Muscle of leg (tissue), 11 donors: ENCODE measurements around the gene LIMCH1. TPM values are rescaled to one million over a fixed set of nuclear protein-coding genes. Genes with fewer than 3 reads are reported as not detected.
A peak's percentile ranks its signal among the peaks of the same experiment; 100 is the strongest.

ENCODE experiments used
- DNase-seq: peaks from one replicate; pipeline ENCODE4 v3.0.0; 2013
- H3K27ac ChIP-seq: one replicate; pipeline ENCODE4 v1.5.1; 2013; ENCODE audit warnings: mild to moderate bottlenecking, low read length, control low read depth
- H3K27me3 ChIP-seq: one replicate; pipeline ENCODE4 v1.6.1; 2013; ENCODE audit warnings: low read length; ENCODE audit not compliant: control insufficient read depth, insufficient read depth
- H3K36me3 ChIP-seq: one replicate; pipeline ENCODE4 v1.6.1; 2013; ENCODE audit warnings: low read length; ENCODE audit not compliant: control insufficient read depth, insufficient read depth
- H3K4me1 ChIP-seq: one replicate; pipeline ENCODE4 v1.6.1; 2013; ENCODE audit warnings: low read length; ENCODE audit not compliant: control insufficient read depth, insufficient read depth
- H3K4me3 ChIP-seq: one replicate; pipeline ENCODE4 v1.5.1; 2013; ENCODE audit warnings: low read length, control low read depth
- H3K9me3 ChIP-seq: replicated peaks from 2 replicates; pipeline ENCODE4 v1.6.1; 2013; ENCODE audit warnings: low read depth, low read length; ENCODE audit not compliant: control insufficient read depth
- WGBS: methylation state at CpG from one replicate; pipeline ENCODE4 v1.1.5; 2013; ENCODE audit warnings: missing lambda C conversion rate; ENCODE audit not compliant: insufficient coverage; 5-methylcytosine and 5-hydroxymethylcytosine counted together
- polyA plus RNA-seq, 8 donors: library from polyadenylated mRNA; unstranded; fragments of 120-200 nt; gene quantifications; one replicate each; pipeline versions ENCODE4 v1.2.1 to v1.2.3, GENCODE V29; 2013; ENCODE audit warnings: inconsistent platforms in 1 of 8, low replicate concordance in 1 of 8; ENCODE audit not compliant: insufficient read length in 8 of 8, insufficient read depth in 1 of 8
- total RNA-seq: library from RNA; stranded (reverse); fragments of 120-200 nt; gene quantifications from one replicate; pipeline ENCODE4 v1.2.4, GENCODE V29; 2013

The LIMCH1 gene
- total and polyA plus RNA-seq, 9 donors, result 69.8 to 122 (median 98.0) TPM

DNA sequence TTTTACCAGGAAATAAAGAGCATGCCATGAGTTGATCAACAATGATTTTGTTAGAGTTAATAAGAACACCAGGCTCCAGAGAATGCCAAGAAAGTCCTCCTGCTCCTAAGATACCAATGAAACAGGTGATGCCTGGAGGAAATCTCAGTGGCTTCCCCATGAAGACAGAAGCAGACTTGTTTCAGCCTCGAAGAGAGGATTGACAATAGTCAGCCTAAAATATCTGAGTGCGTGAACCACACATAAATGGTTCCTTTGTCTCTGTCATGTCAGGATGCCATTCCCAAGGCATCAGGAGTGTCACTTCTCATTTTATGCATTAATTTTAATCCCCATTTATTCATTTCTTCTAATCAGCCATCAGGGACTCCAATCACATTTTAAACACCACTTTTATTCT lies 141.0 kb downstream of the LIMCH1 start:
- Histone ChIP-seq H3K4me3 (no peak overlapping the region), H3K27me3 (no peaks in the 10 kb centered on the region), H3K36me3 (peaks cover 56% of the 10 kb centered on the region), H3K4me1 (no peaks in the 10 kb centered on the region), H3K27ac (no peak overlapping the region), H3K9me3 (no peaks in the 10 kb centered on the region)
- DNase-seq, result no peak
- WGBS, result 94% methylated on average over 2 of the region's 2 CpGs

DNA sequence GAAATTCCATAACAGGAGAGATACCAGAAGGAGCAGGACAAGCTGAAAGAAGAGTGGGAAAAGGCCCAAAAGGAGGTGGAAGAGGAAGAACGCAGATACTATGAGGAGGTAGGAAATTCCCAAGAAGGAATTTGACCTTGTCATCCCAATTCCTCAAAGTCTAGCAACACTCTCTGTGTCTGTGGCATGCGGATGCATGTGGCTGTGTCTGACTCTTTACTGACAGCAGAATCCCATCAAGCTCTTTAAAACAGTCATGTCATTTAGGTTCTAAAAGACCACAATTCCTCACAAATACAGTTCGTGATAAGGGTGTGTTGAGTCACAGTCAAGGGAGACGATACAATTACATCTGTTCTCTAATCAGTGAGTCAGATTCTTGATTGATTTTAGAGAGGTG lies 142.0 kb downstream of the LIMCH1 start:
- no peak for DNase-seq
- H3K27ac ChIP-seq, result no peak overlapping the region
- H3K36me3 ChIP-seq, result peaks cover 59% of the 10 kb centered on the region
- no peaks in the 10 kb centered on the region for H3K9me3 ChIP-seq
- no peak overlapping the region for H3K4me3 ChIP-seq
- no CpG with 5 or more reads among the region's 4 CpGs for WGBS
- no peaks in the 10 kb centered on the region for H3K27me3 ChIP-seq
- H3K4me1 ChIP-seq, result no peaks in the 10 kb centered on the region

DNA sequence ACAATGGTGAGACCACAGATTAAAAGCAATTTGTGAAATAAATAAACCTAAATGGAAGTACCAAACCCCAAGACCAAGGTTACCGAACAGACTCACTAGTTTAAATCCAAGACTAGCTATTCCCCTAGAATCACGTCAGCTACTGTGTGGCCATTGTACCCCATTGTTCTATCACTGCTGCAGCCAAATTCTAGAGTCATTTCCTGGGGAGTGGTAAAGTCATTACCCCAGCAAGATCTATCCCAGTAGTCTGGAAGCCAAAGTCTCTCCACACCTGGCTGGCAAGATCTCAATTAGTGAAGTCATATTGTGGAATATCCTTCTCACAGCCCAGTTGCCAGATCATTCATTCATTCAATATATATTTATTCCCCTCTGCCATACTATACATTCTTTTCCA lies 143.1 kb downstream of the LIMCH1 start:
- H3K9me3 ChIP-seq, result no peaks in the 10 kb centered on the region
- peak; percentile 8 for DNase-seq
- H3K27ac ChIP-seq, result no peak overlapping the region
- H3K4me1 ChIP-seq, result no peaks in the 10 kb centered on the region
- no peaks in the 10 kb centered on the region for H3K27me3 ChIP-seq
- 50% methylated on average over 1 of the region's 2 CpGs for WGBS
- peaks cover 61% of the 10 kb centered on the region for H3K36me3 ChIP-seq
- no peak overlapping the region for H3K4me3 ChIP-seq

DNA sequence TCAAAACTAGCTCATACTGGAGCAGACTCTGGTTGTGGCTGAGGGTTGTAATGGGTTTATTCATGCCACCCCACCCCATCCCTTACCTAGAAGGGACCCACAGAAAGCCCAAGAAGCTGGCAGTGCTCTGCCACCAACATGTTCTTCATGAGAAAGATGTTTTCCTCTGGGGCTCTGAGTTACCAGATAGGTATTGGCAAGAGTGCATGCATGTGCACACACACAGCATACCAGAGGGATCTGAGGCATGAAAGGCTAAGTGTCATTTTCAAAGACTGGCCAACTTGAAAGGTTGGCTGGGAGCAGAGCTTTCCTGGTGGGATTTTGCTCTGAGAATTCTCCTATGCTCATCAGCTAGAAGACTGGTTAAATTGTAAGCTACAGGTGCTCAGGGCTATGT lies 145.4 kb downstream of the LIMCH1 start:
- Histone ChIP-seq H3K27ac (no peak overlapping the region), H3K4me1 (no peaks in the 10 kb centered on the region), H3K36me3 (peaks cover 60% of the 10 kb centered on the region), H3K9me3 (no peaks in the 10 kb centered on the region), H3K4me3 (no peak overlapping the region), H3K27me3 (no peaks in the 10 kb centered on the region)
- no peak for DNase-seq

DNA sequence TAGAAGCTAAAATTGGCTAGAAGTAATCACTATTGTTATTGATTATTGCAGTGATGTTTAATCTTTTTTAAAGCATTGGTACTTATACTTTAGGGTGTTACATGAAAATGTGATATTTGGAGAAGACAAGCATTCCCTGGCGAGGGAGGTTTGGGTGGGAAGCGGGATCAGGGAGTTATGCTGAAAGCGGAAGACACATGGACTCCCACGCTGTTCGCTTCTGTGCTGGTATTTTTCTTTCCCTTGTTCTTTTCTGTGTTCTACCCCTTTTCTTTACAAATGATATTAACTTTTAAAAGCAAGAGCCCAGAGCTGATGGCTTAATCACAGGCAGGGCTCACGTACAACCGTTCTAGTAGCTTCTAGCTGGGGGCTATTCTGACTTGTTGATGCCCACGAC lies 148.9 kb downstream of the LIMCH1 start:
- no peak for DNase-seq
- Histone ChIP-seq H3K27ac (no peak overlapping the region), H3K4me3 (no peak overlapping the region), H3K4me1 (no peaks in the 10 kb centered on the region), H3K27me3 (no peaks in the 10 kb centered on the region), H3K9me3 (no peaks in the 10 kb centered on the region), H3K36me3 (peaks cover 52% of the 10 kb centered on the region)
- no CpG with 5 or more reads among the region's 8 CpGs for WGBS

DNA sequence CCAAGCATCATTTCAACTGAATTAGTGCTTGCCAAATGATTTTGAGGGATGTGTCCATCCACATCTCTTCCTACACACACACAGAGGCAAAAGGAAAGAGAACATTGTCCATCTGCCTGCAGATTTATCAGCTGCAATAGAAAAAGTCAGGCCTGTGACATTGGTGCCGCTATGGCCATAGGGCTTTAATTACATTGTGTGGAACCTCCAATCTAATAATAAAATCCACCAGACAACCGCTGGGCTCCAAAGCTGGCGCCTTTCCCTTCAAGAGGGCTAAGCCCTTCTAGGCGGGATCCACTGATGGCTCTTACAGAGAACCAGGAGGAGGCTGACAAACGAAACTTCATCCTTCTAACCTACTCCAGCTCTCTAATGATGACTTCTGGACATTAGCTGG lies 150.0 kb downstream of the LIMCH1 start:
- no peak overlapping the region for H3K27ac ChIP-seq
- DNase-seq, result no peak
- H3K27me3 ChIP-seq, result no peaks in the 10 kb centered on the region
- no peak overlapping the region for H3K4me3 ChIP-seq
- no peaks in the 10 kb centered on the region for H3K4me1 ChIP-seq
- peaks cover 50% of the 10 kb centered on the region for H3K36me3 ChIP-seq
- H3K9me3 ChIP-seq, result no peaks in the 10 kb centered on the region
- 70% methylated on average over 2 of the region's 5 CpGs for WGBS

DNA sequence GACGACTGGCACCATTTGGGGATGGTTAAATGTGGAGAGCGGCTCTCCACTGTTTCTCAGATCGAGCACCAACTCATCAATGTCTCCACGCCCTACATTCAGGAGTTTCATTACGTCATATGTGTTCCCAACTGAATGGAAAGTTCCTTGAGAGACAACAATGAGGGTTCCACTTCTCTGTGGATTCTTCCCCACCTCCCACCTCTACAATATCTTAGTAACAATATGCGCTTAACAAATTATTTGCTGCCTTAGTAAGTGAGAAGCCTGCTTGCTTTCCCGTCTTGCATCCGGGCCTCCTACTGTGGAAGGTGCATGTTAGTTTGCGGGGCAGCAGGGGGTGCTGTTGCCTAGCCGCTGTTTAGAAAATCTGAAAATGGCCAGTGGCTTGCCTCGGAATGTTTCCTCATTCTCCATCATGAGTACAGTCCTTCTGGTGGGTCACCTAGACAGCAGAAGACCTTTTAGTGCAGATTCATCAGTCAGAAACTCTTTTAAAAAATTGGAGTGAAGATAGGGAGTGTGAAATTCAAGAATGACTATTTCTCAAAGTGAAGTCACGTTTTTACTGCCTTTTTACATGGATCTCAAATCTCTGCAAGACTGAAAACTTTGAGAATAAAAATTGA lies 154.9 kb downstream of the LIMCH1 start:
- WGBS, result 37% methylated on average over 8 of the region's 12 CpGs

DNA sequence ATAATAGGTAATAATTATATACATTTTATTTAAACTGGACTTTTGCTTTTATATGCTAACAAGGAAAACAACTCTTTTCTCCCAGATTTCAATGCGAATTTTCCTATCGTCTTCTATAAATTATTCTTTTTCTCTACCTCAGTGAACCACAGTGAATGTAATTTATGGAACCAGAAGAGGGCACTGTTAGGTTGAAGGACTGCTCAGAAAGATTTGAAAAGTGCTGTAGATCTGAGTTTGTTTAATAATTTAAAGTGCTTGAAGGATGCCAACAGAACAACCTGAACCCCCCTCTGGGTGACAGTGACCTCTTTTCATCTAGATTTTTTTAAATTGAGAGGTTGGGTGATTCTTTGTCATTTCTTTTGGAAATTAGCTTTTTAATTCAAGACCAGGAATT lies 155.7 kb downstream of the LIMCH1 start:
- DNase-seq, result peak; percentile 33
- no peak overlapping the region for H3K4me3 ChIP-seq
- no peaks in the 10 kb centered on the region for H3K4me1 ChIP-seq
- H3K27ac ChIP-seq, result no peak overlapping the region
- no peaks in the 10 kb centered on the region for H3K27me3 ChIP-seq
- H3K36me3 ChIP-seq, result peaks cover 19% of the 10 kb centered on the region
- WGBS, result no CpG with 5 or more reads among the region's 2 CpGs
- no peaks in the 10 kb centered on the region for H3K9me3 ChIP-seq

More for the DNA sequence above, 154.9 kb downstream of the LIMCH1 start:
- Histone ChIP-seq H3K4me1 (no peaks in the 10 kb centered on the region), H3K4me3 (no peak overlapping the region), H3K36me3 (peaks cover 19% of the 10 kb centered on the region), H3K9me3 (no peaks in the 10 kb centered on the region), H3K27me3 (no peaks in the 10 kb centered on the region), H3K27ac (no peak overlapping the region)
- DNase-seq, result peak; percentile 35

DNA sequence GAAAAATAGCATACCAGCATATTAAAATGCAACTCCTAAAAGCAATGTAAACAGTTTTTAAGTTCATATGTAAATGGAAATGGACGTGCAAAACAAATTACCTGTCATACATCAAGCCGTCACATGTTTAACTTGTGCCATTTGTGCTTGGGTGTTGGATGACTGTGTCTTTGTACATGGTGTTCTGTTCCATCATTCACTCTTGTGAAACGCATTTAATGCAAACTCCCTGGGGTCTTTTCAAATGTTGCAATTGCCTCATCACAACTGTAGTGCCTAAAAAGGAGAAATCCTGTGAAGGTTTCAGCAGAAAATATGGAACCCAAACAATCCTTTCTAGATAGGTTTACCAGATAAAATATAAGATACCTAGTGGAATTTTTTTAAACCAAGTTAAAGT lies 158.2 kb downstream of the LIMCH1 start:
- peaks cover 11% of the 10 kb centered on the region for H3K36me3 ChIP-seq
- no peaks in the 10 kb centered on the region for H3K27me3 ChIP-seq

DNA sequence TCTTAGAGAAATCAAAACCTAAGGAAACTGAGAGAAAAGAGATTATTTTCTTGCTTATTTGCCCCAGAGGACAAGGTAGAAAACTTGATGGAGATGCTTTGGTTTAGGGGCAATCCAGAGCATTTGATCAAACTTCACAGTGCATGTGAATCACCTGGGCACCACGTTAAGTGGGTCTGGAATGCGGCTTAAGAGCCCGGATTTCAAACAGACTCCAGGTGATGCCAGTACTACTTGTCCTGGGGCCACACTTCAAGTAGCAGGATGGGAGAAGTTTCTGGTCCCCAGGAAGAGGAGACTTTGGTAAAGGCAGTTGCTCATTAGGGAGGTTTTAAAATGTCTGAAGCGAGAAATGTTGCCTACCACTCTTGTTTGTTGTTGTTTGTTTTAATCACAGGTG lies 158.8 kb downstream of the LIMCH1 start:
- no peak for DNase-seq
- no peaks in the 10 kb centered on the region for H3K9me3 ChIP-seq
- peaks cover 10% of the 10 kb centered on the region for H3K36me3 ChIP-seq
- H3K27me3 ChIP-seq, result no peaks in the 10 kb centered on the region
- no peak overlapping the region for H3K27ac ChIP-seq
- no peak overlapping the region for H3K4me3 ChIP-seq
- H3K4me1 ChIP-seq, result no peaks in the 10 kb centered on the region
- WGBS, result 78% methylated on average over 3 of the region's 4 CpGs

More for the DNA sequence above, 158.2 kb downstream of the LIMCH1 start:
- WGBS, result no CpG with 5 or more reads among the region's 3 CpGs
- no peak for DNase-seq
- H3K4me3 ChIP-seq, result no peak overlapping the region
- H3K27ac ChIP-seq, result no peak overlapping the region
- no peaks in the 10 kb centered on the region for H3K9me3 ChIP-seq
- no peaks in the 10 kb centered on the region for H3K4me1 ChIP-seq

DNA sequence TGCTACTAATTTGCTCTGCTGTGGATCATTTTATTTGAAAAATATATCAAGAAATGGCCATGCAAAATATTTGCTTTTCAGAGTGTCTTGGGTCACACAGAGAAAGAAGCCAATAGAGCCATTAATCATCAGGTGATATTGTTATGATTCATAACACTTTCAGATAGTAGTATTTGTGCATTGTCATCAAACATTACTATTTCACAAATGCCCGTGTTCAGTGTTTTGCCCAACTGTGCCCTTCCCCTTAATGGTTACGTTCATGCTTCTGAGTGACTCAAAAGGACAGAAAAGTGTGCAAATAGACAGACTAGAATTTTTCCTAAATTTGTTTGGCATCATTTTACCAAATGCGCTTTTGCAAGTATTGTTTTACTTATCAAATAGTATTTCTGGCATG lies 164.0 kb downstream of the LIMCH1 start:
- WGBS, result no CpG with 5 or more reads among the region's 3 CpGs
- Histone ChIP-seq H3K4me1 (no peaks in the 10 kb centered on the region), H3K9me3 (no peaks in the 10 kb centered on the region), H3K4me3 (no peak overlapping the region), H3K27me3 (peaks cover 2% of the 10 kb centered on the region), H3K36me3 (peaks cover 4% of the 10 kb centered on the region), H3K27ac (no peak overlapping the region)
- DNase-seq, result no peak
